ENCODE data around the gene FERMT3.

Gene FERMT3

GRCh38 chr11:64196626-64197025 is 9.9 kb upstream of the FERMT3 start:
- Histone ChIP-seq H2BK5ac (ENCODE audit: low read length) (no peak overlapping the region), H3K56ac (ENCODE audit: low read length) (no peak overlapping the region), H3K4me1 (ENCODE audit: control insufficient read depth, low read depth, low read length) (no peaks in the 10 kb centered on the region), H3K4ac (ENCODE audit: low read depth, low read length) (no peak overlapping the region), H4K8ac (ENCODE audit: low read depth, low read length) (no peak overlapping the region), H3K23ac (ENCODE audit: low read length) (no peak overlapping the region), H3K4me3 (ENCODE audit: low read length) (no peak overlapping the region), H3K27me3 (ENCODE audit: insufficient read depth, low read length, poor library complexity) (no peaks in the 10 kb centered on the region), H3K36me3 (ENCODE audit: control insufficient read depth, insufficient read depth, low read length) (peaks cover 43% of the 10 kb centered on the region), H2BK15ac (replicated peaks; ENCODE audit: low read depth) (no peak overlapping the region), H3K79me2 (ENCODE audit: control insufficient read depth, insufficient read depth, low read length) (peaks cover 10% of the 10 kb centered on the region), H3K4me2 (ENCODE audit: low read length) (no peak overlapping the region), H3K18ac (ENCODE audit: low read length) (no peak overlapping the region), H3K79me1 (ENCODE audit: low read length) (peaks cover 12% of the 10 kb centered on the region), H2BK120ac (ENCODE audit: low read depth, low read length) (no peak overlapping the region), H3K9ac (ENCODE audit: low read length) (no peak overlapping the region), H3K27ac (ENCODE audit: low read depth, low read length) (no peak overlapping the region), H4K5ac (ENCODE audit: low read length) (no peak overlapping the region), H2AK5ac (ENCODE audit: low read length) (no peak overlapping the region)
- WGBS (ENCODE audit: extremely low coverage, insufficient coverage, low lambda C conversion rate): no CpG with 5 or more reads among the region's 9 CpGs
- no peak for DNase-seq

- Histone ChIP-seq H3K27ac (ENCODE audit: low read depth, low read length) (no peak overlapping the region), H3K79me1 (ENCODE audit: low read length) (peaks cover 3% of the 10 kb centered on the region), H3K79me2 (ENCODE audit: control insufficient read depth, insufficient read depth, low read length) (no peaks in the 10 kb centered on the region), H3K4me1 (ENCODE audit: control insufficient read depth, low read depth, low read length) (no peaks in the 10 kb centered on the region), H3K27me3 (ENCODE audit: insufficient read depth, low read length, poor library complexity) (no peaks in the 10 kb centered on the region), H2BK15ac (replicated peaks; ENCODE audit: low read depth) (no peak overlapping the region), H3K56ac (ENCODE audit: low read length) (no peak overlapping the region), H2AK5ac (ENCODE audit: low read length) (no peak overlapping the region), H4K8ac (ENCODE audit: low read depth, low read length) (no peak overlapping the region), H3K4ac (ENCODE audit: low read depth, low read length) (no peak overlapping the region), H3K18ac (ENCODE audit: low read length) (no peak overlapping the region), H3K4me3 (ENCODE audit: low read length) (no peak overlapping the region), H3K9ac (ENCODE audit: low read length) (no peak overlapping the region), H2BK120ac (ENCODE audit: low read depth, low read length) (no peak overlapping the region), H3K23ac (ENCODE audit: low read length) (no peak overlapping the region), H3K4me2 (ENCODE audit: low read length) (no peak overlapping the region), H4K5ac (ENCODE audit: low read length) (no peak overlapping the region), H2BK5ac (ENCODE audit: low read length) (no peak overlapping the region), H3K36me3 (ENCODE audit: control insufficient read depth, insufficient read depth, low read length) (peaks cover 45% of the 10 kb centered on the region)
- no peak for DNase-seq
- WGBS (ENCODE audit: extremely low coverage, insufficient coverage, low lambda C conversion rate): no CpG with 5 or more reads among the region's 2 CpGs
Observed at GRCh38 chr11:64198511-64198910, 8.0 kb upstream of the FERMT3 start.

DNA sequence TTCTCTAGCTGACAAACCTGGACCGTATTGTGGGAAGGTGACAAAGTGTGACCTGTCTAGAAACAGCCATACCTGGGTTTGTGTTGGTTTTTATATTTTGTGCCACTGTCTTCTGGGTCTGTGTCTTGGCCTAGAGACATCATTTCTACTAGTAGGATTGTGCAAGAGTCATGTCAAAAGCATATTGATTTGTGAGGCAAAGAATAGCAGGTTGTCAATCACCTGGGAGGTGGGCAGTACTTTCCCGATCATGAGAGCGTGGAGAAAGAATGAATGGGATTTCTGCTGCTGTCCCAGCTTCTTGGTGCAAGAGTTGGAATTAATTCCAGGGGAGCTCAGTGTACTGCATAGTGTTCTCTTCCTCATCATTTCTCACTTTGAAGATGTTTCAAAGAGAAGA is 5.0 kb upstream of the FERMT3 start:
- Histone ChIP-seq H3K4me3 (ENCODE audit: low read length) (no peak overlapping the region), H2BK5ac (ENCODE audit: low read length) (no peak overlapping the region), H2BK120ac (ENCODE audit: low read depth, low read length) (no peak overlapping the region), H3K79me2 (ENCODE audit: control insufficient read depth, insufficient read depth, low read length) (no peaks in the 10 kb centered on the region), H3K4ac (ENCODE audit: low read depth, low read length) (no peak overlapping the region), H3K23ac (ENCODE audit: low read length) (no peak overlapping the region), H2BK15ac (replicated peaks; ENCODE audit: low read depth) (no peak overlapping the region), H2AK5ac (ENCODE audit: low read length) (no peak overlapping the region), H3K4me1 (ENCODE audit: control insufficient read depth, low read depth, low read length) (no peaks in the 10 kb centered on the region), H3K18ac (ENCODE audit: low read length) (no peak overlapping the region), H3K56ac (ENCODE audit: low read length) (no peak overlapping the region), H4K5ac (ENCODE audit: low read length) (no peak overlapping the region), H3K79me1 (ENCODE audit: low read length) (peaks cover 3% of the 10 kb centered on the region), H3K36me3 (ENCODE audit: control insufficient read depth, insufficient read depth, low read length) (peaks cover 37% of the 10 kb centered on the region), H4K8ac (ENCODE audit: low read depth, low read length) (no peak overlapping the region), H3K9ac (ENCODE audit: low read length) (no peak overlapping the region), H3K27ac (ENCODE audit: low read depth, low read length) (no peak overlapping the region), H3K4me2 (ENCODE audit: low read length) (no peak overlapping the region), H3K27me3 (ENCODE audit: insufficient read depth, low read length, poor library complexity) (no peaks in the 10 kb centered on the region)
- no peak for DNase-seq
- WGBS (ENCODE audit: extremely low coverage, insufficient coverage, low lambda C conversion rate): no CpG with 5 or more reads among the region's 3 CpGs

DNA sequence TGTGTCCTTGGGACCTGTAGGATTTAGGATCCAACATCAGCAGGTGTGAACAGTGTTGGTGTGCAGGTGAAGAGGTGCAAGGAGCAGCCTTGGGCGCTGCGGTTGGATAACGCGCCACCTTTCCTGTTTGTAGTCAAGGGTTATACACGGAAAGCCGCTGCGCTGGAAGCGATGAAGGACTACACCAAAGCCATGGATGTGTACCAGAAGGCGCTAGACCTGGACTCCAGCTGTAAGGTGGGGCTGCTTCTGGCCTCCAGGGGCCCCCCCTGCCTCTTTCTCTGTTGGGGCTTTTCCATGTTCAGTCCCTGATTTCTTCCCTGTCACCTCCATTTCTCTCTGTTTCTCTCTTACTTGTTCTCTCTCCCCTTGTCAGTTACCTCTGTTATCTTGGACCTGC is 3.5 kb upstream of the FERMT3 start:
- H3K4ac ChIP-seq (ENCODE audit: low read depth, low read length): no peak overlapping the region
- no CpG with 5 or more reads among the region's 9 CpGs for WGBS (ENCODE audit: extremely low coverage, insufficient coverage, low lambda C conversion rate)
- H2BK5ac ChIP-seq (ENCODE audit: low read length): no peak overlapping the region
- H3K23ac ChIP-seq (ENCODE audit: low read length): no peak overlapping the region
- no peak overlapping the region for H3K4me3 ChIP-seq (ENCODE audit: low read length)
- no peak overlapping the region for H2AK5ac ChIP-seq (ENCODE audit: low read length)
- H3K4me2 ChIP-seq (ENCODE audit: low read length): no peak overlapping the region
- H3K18ac ChIP-seq (ENCODE audit: low read length): no peak overlapping the region
- H3K4me1 ChIP-seq (ENCODE audit: control insufficient read depth, low read depth, low read length): no peaks in the 10 kb centered on the region
- H3K9ac ChIP-seq (ENCODE audit: low read length): no peak overlapping the region
- H3K27ac ChIP-seq (ENCODE audit: low read depth, low read length): no peak overlapping the region
- no peak for DNase-seq
- peaks cover 3% of the 10 kb centered on the region for H3K79me1 ChIP-seq (ENCODE audit: low read length)
- no peak overlapping the region for H2BK15ac ChIP-seq (replicated peaks; ENCODE audit: low read depth)
- no peak overlapping the region for H4K5ac ChIP-seq (ENCODE audit: low read length)
- H3K27me3 ChIP-seq (ENCODE audit: insufficient read depth, low read length, poor library complexity): no peaks in the 10 kb centered on the region
- peaks cover 30% of the 10 kb centered on the region for H3K36me3 ChIP-seq (ENCODE audit: control insufficient read depth, insufficient read depth, low read length)
- no peaks in the 10 kb centered on the region for H3K79me2 ChIP-seq (ENCODE audit: control insufficient read depth, insufficient read depth, low read length)
- H4K8ac ChIP-seq (ENCODE audit: low read depth, low read length): no peak overlapping the region
- no peak overlapping the region for H3K56ac ChIP-seq (ENCODE audit: low read length)
- no peak overlapping the region for H2BK120ac ChIP-seq (ENCODE audit: low read depth, low read length)

DNA sequence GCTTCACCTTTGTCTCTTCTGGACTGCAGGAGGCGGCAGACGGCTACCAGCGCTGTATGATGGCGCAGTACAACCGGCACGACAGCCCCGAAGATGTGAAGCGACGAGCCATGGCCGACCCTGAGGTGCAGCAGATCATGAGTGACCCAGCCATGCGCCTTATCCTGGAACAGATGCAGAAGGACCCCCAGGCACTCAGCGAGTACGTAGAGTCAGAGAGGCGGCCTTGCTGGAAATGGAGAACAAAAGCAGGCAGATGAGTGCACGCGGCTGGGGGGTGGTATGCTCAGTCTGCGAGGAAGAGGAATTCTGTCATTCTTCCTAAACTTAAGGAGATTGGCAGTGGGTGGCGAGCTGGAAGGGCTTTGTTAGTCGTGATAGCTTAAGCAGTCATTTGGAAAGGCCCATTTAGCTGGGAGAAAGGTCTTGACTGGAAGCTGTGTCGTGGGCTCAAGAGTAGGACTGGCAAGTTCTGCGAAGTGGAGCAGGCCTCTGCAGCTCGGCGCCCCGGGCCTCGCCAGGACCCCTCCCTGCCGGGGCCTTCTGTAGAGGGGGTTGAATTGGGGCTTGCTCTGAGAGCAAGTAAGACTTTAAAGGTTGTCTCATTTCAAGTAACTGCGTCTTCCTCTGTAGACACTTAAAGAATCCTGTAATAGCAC is 3.0 kb upstream of the FERMT3 start:
- H3K18ac ChIP-seq (ENCODE audit: low read length): no peak overlapping the region
- H3K79me2 ChIP-seq (ENCODE audit: control insufficient read depth, insufficient read depth, low read length): no peaks in the 10 kb centered on the region
- WGBS (ENCODE audit: extremely low coverage, insufficient coverage, low lambda C conversion rate): no CpG with 5 or more reads among the region's 27 CpGs
- H3K27me3 ChIP-seq (ENCODE audit: insufficient read depth, low read length, poor library complexity): no peaks in the 10 kb centered on the region
- H3K9ac ChIP-seq (ENCODE audit: low read length): no peak overlapping the region
- no peak overlapping the region for H3K23ac ChIP-seq (ENCODE audit: low read length)
- no peak overlapping the region for H2BK120ac ChIP-seq (ENCODE audit: low read depth, low read length)
- no peak overlapping the region for H3K4me3 ChIP-seq (ENCODE audit: low read length)
- no peak overlapping the region for H2BK15ac ChIP-seq (replicated peaks; ENCODE audit: low read depth)
- no peak overlapping the region for H4K5ac ChIP-seq (ENCODE audit: low read length)
- H3K56ac ChIP-seq (ENCODE audit: low read length): no peak overlapping the region
- peaks cover 30% of the 10 kb centered on the region for H3K36me3 ChIP-seq (ENCODE audit: control insufficient read depth, insufficient read depth, low read length)
- no peak for DNase-seq
- no peak overlapping the region for H3K4me2 ChIP-seq (ENCODE audit: low read length)
- no peaks in the 10 kb centered on the region for H3K4me1 ChIP-seq (ENCODE audit: control insufficient read depth, low read depth, low read length)
- H2AK5ac ChIP-seq (ENCODE audit: low read length): no peak overlapping the region
- H3K4ac ChIP-seq (ENCODE audit: low read depth, low read length): no peak overlapping the region
- no peak overlapping the region for H4K8ac ChIP-seq (ENCODE audit: low read depth, low read length)
- H2BK5ac ChIP-seq (ENCODE audit: low read length): no peak overlapping the region
- peaks cover 3% of the 10 kb centered on the region for H3K79me1 ChIP-seq (ENCODE audit: low read length)
- no peak overlapping the region for H3K27ac ChIP-seq (ENCODE audit: low read depth, low read length)

GRCh38 chr11:64204080-64204440 is 2.5 kb upstream of the FERMT3 start:
- Histone ChIP-seq H3K9ac (ENCODE audit: low read length) (no peak overlapping the region), H2BK120ac (ENCODE audit: low read depth, low read length) (no peak overlapping the region), H3K4ac (ENCODE audit: low read depth, low read length) (no peak overlapping the region), H3K4me1 (ENCODE audit: control insufficient read depth, low read depth, low read length) (no peaks in the 10 kb centered on the region), H3K56ac (ENCODE audit: low read length) (no peak overlapping the region), H3K79me2 (ENCODE audit: control insufficient read depth, insufficient read depth, low read length) (no peaks in the 10 kb centered on the region), H3K18ac (ENCODE audit: low read length) (no peak overlapping the region), H3K36me3 (ENCODE audit: control insufficient read depth, insufficient read depth, low read length) (peaks cover 30% of the 10 kb centered on the region), H2AK5ac (ENCODE audit: low read length) (no peak overlapping the region), H2BK5ac (ENCODE audit: low read length) (no peak overlapping the region), H3K27ac (ENCODE audit: low read depth, low read length) (no peak overlapping the region), H4K8ac (ENCODE audit: low read depth, low read length) (no peak overlapping the region), H3K4me2 (ENCODE audit: low read length) (no peak overlapping the region), H3K23ac (ENCODE audit: low read length) (no peak overlapping the region), H3K4me3 (ENCODE audit: low read length) (no peak overlapping the region), H3K27me3 (ENCODE audit: insufficient read depth, low read length, poor library complexity) (no peaks in the 10 kb centered on the region), H3K79me1 (ENCODE audit: low read length) (peaks cover 3% of the 10 kb centered on the region), H4K5ac (ENCODE audit: low read length) (no peak overlapping the region), H2BK15ac (replicated peaks; ENCODE audit: low read depth) (no peak overlapping the region)
- DNase-seq: no peak
- WGBS (ENCODE audit: extremely low coverage, insufficient coverage, low lambda C conversion rate): no CpG with 5 or more reads among the region's 16 CpGs

Measured in mesendoderm (in vitro differentiated cells).